HepG2 (cell line): ENCODE results near the gene CHMP1A. TPM values are rescaled to one million over a fixed set of nuclear protein-coding genes. Genes with fewer than 3 reads are reported as not detected.

Experiments
- AGO2 ChIP-seq: fragments of 200-400 bp; formaldehyde crosslinking; optimal IDR thresholded peaks from 2 replicates; pipeline ENCODE3; 2017; ENCODE audit warnings: mild to moderate bottlenecking, low read depth, low read length, moderate library complexity
- BRD4 ChIP-seq: sonication (generic); formaldehyde crosslinking; IDR thresholded peaks from 2 replicates; pipeline ENCODE4 v1.4.0; 2020; ENCODE audit warnings: missing genetic modification reagents
- CENPT ChIP-seq: sonication (generic); formaldehyde crosslinking; IDR thresholded peaks from 2 replicates; pipeline ENCODE4 v1.8.0; 2022; ENCODE audit warnings: low read depth, mild to moderate bottlenecking, moderate library complexity, missing genetic modification reagents
- ISL2 ChIP-seq: sonication (generic); formaldehyde crosslinking; IDR thresholded peaks from 2 replicates; pipeline ENCODE4 v1.5.0; 2020; ENCODE audit warnings: missing genetic modification reagents
- KLF9 ChIP-seq: IDR thresholded peaks from 2 replicates; pipeline ENCODE4 v1.6.1; 2016; ENCODE audit warnings: low read depth
- MED8 ChIP-seq: sonication (generic); formaldehyde crosslinking; IDR thresholded peaks from 2 replicates; pipeline ENCODE4 v1.8.1; 2023; ENCODE audit warnings: mild to moderate bottlenecking, missing genetic modification reagents; ENCODE audit not compliant: insufficient replicate concordance
- RBAK ChIP-seq: sonication (generic); formaldehyde crosslinking; IDR thresholded peaks from 2 replicates; pipeline ENCODE4 v1.5.1; 2020; ENCODE audit warnings: mild to moderate bottlenecking, missing genetic modification reagents
- SIX1 ChIP-seq: sonication (generic); formaldehyde crosslinking; IDR thresholded peaks from 2 replicates; pipeline ENCODE4 v1.4.0; 2020; ENCODE audit warnings: missing genetic modification reagents, borderline replicate concordance
- SKI ChIP-seq: fragments of 450-650 bp; IDR thresholded peaks from one replicate; pipeline ENCODE4 v1.6.1; 2018; ENCODE audit warnings: mild to moderate bottlenecking; ENCODE audit not compliant: partially characterized antibody
- ZBTB42 ChIP-seq: sonication (generic); formaldehyde crosslinking; IDR thresholded peaks from 2 replicates; pipeline ENCODE4 v1.5.0; 2020; ENCODE audit warnings: mild to moderate bottlenecking, missing genetic modification reagents
- ZNF136 ChIP-seq: sonication (generic); formaldehyde crosslinking; IDR thresholded peaks from 2 replicates; pipeline ENCODE4 v1.8.1; 2022; ENCODE audit warnings: low read depth, mild to moderate bottlenecking, moderate library complexity, missing genetic modification reagents
- ZNF660 ChIP-seq: sonication (generic); formaldehyde crosslinking; IDR thresholded peaks from 2 replicates; pipeline ENCODE4 v1.5.1; 2020; ENCODE audit warnings: mild to moderate bottlenecking, low read depth, missing genetic modification reagents, borderline replicate concordance
- polyA plus RNA-seq, 8 experiments: library from polyadenylated mRNA; depleted of rRNA in 3 of 8; stranded (reverse) in 7 of 8; unstranded in 1 of 8; fragments of >200 nt; fragmentation: Illumina TruSeq in 4 of 8; extraction: Trizol in 4 of 8; gene quantifications; 2 replicates each; pipeline versions ENCODE4 v1.2.1 to v1.2.3, GENCODE V29; 2011 to 2016; ENCODE audit warnings: low read depth in 4 of 8, missing spikeins in 1 of 8, mixed read lengths in 1 of 8; ENCODE audit not compliant: insufficient read depth in 1 of 8
- total RNA-seq, 5 experiments: library from RNA; depleted of rRNA; stranded (reverse); fragments of >200 nt; fragmentation: Illumina TruSeq; extraction: Trizol; gene quantifications; 2 replicates each; pipeline ENCODE4 v1.2.3, GENCODE V29; 2016; ENCODE audit warnings: low read depth in 1 of 5
- TF ChIP-seq, protein P1 (sequence below): sonication (generic); formaldehyde crosslinking; IDR thresholded peaks from 2 replicates; pipeline ENCODE4 v1.8.0; 2022; ENCODE audit warnings: mild to moderate bottlenecking, missing genetic modification reagents
- TF ChIP-seq, protein P2 (sequence below): fragments of 450-650 bp; IDR thresholded peaks from 2 replicates; pipeline ENCODE4 v1.6.1; 2017; ENCODE audit warnings: mild to moderate bottlenecking
- TF ChIP-seq, protein P3 (sequence below): sonication (generic); formaldehyde crosslinking; IDR thresholded peaks from 2 replicates; pipeline ENCODE4 v1.4.0; 2020; ENCODE audit warnings: missing genetic modification reagents
- TF ChIP-seq, protein P4 (sequence below): sonication (generic); formaldehyde crosslinking; IDR thresholded peaks from 2 replicates; pipeline ENCODE4 v1.5.0; 2020; ENCODE audit warnings: missing genetic modification reagents
- TF ChIP-seq, protein P5 (sequence below): sonication (generic); formaldehyde crosslinking; IDR thresholded peaks from 2 replicates; pipeline ENCODE4 v1.4.0; 2020; ENCODE audit warnings: missing genetic modification reagents
- TF ChIP-seq, protein P6 (sequence below): sonication (generic); formaldehyde crosslinking; IDR thresholded peaks from 2 replicates; pipeline ENCODE4 v1.5.1; 2020; ENCODE audit warnings: mild to moderate bottlenecking, missing genetic modification reagents, borderline replicate concordance
- TF ChIP-seq, protein P7 (sequence below): sonication (generic); formaldehyde crosslinking; IDR thresholded peaks from 2 replicates; pipeline ENCODE4 v1.8.0; 2022; ENCODE audit warnings: mild to moderate bottlenecking, missing genetic modification reagents; ENCODE audit not compliant: insufficient replicate concordance

The CHMP1A gene
- total and polyA plus RNA-seq, 2 of the 13 experiments (the other 11 are each of a cell fraction or from before 2014, with no cell fraction given): 69.4 to 73.3 TPM

DNA sequence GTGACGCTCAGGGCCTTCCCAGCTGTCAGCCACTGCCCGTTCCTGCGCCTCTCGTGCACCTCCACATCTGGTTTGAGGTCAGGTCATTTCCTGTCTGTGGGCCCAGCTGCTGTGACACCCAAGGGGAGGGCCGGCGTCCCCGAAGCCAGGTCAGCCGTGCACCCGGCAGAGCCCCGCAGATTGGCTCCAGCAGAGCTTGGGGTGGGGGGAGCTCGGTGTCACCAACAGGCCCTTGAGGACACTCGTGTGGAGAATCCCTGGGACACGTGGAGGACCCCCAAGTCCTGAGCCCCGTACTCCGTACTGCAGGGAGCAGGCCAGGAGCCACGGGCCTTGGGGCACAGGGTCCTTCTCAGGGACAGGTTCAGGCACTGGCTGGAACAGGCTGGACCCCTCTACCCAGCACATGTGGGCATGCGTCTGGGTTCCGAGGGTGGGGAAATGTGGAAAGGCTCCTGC lies 39.2 kb upstream of the CHMP1A start (continued):
- TF ChIP-seq, protein P1, sequence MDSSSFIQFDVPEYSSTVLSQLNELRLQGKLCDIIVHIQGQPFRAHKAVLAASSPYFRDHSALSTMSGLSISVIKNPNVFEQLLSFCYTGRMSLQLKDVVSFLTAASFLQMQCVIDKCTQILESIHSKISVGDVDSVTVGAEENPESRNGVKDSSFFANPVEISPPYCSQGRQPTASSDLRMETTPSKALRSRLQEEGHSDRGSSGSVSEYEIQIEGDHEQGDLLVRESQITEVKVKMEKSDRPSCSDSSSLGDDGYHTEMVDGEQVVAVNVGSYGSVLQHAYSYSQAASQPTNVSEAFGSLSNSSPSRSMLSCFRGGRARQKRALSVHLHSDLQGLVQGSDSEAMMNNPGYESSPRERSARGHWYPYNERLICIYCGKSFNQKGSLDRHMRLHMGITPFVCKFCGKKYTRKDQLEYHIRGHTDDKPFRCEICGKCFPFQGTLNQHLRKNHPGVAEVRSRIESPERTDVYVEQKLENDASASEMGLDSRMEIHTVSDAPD (CRISPR knock-in tag): no peak
- peak; percentile 79 for TF ChIP-seq AGO2
- no peak for TF ChIP-seq SKI
- 0 out of 2 replicates have a peak, but pooled peaks have one; percentile 29 for TF ChIP-seq ZBTB42 (CRISPR knock-in tag)
- TF ChIP-seq ZNF136 (CRISPR knock-in tag): no peak
- TF ChIP-seq BRD4 (CRISPR knock-in tag): no peak
- TF ChIP-seq, protein P2, sequence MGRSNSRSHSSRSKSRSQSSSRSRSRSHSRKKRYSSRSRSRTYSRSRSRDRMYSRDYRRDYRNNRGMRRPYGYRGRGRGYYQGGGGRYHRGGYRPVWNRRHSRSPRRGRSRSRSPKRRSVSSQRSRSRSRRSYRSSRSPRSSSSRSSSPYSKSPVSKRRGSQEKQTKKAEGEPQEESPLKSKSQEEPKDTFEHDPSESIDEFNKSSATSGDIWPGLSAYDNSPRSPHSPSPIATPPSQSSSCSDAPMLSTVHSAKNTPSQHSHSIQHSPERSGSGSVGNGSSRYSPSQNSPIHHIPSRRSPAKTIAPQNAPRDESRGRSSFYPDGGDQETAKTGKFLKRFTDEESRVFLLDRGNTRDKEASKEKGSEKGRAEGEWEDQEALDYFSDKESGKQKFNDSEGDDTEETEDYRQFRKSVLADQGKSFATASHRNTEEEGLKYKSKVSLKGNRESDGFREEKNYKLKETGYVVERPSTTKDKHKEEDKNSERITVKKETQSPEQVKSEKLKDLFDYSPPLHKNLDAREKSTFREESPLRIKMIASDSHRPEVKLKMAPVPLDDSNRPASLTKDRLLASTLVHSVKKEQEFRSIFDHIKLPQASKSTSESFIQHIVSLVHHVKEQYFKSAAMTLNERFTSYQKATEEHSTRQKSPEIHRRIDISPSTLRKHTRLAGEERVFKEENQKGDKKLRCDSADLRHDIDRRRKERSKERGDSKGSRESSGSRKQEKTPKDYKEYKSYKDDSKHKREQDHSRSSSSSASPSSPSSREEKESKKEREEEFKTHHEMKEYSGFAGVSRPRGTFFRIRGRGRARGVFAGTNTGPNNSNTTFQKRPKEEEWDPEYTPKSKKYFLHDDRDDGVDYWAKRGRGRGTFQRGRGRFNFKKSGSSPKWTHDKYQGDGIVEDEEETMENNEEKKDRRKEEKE: no peak
- TF ChIP-seq, protein P3, sequence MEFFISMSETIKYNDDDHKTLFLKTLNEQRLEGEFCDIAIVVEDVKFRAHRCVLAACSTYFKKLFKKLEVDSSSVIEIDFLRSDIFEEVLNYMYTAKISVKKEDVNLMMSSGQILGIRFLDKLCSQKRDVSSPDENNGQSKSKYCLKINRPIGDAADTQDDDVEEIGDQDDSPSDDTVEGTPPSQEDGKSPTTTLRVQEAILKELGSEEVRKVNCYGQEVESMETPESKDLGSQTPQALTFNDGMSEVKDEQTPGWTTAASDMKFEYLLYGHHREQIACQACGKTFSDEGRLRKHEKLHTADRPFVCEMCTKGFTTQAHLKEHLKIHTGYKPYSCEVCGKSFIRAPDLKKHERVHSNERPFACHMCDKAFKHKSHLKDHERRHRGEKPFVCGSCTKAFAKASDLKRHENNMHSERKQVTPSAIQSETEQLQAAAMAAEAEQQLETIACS (CRISPR knock-in tag): no peak
- no peak for TF ChIP-seq RBAK (CRISPR knock-in tag)
- TF ChIP-seq MED8: no peak
- TF ChIP-seq ZNF660 (CRISPR knock-in tag): no peak
- TF ChIP-seq KLF9: no peak
- TF ChIP-seq, protein P4, sequence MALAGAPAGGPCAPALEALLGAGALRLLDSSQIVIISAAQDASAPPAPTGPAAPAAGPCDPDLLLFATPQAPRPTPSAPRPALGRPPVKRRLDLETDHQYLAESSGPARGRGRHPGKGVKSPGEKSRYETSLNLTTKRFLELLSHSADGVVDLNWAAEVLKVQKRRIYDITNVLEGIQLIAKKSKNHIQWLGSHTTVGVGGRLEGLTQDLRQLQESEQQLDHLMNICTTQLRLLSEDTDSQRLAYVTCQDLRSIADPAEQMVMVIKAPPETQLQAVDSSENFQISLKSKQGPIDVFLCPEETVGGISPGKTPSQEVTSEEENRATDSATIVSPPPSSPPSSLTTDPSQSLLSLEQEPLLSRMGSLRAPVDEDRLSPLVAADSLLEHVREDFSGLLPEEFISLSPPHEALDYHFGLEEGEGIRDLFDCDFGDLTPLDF (CRISPR knock-in tag): no peak
- no peak for TF ChIP-seq ISL2
- TF ChIP-seq, protein P5, sequence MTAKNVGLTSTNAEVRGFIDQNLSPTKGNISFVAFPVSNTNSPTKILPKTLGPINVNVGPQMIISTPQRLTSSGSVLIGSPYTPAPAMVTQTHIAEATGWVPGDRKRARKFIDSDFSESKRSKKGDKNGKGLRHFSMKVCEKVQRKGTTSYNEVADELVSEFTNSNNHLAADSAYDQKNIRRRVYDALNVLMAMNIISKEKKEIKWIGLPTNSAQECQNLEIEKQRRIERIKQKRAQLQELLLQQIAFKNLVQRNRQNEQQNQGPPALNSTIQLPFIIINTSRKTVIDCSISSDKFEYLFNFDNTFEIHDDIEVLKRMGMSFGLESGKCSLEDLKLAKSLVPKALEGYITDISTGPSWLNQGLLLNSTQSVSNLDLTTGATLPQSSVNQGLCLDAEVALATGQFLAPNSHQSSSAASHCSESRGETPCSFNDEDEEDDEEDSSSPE (CRISPR knock-in tag): no peak
- TF ChIP-seq, protein P6, sequence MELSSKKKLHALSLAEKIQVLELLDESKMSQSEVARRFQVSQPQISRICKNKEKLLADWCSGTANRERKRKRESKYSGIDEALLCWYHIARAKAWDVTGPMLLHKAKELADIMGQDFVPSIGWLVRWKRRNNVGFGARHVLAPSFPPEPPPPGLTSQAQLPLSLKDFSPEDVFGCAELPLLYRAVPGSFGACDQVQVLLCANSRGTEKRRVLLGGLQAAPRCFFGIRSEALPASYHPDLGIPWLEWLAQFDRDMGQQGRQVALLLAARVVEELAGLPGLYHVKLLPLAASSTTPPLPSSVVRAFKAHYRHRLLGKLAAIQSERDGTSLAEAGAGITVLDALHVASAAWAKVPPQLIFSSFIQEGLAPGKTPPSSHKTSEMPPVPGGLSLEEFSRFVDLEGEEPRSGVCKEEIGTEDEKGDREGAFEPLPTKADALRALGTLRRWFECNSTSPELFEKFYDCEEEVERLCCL (CRISPR knock-in tag): no peak
- no peak for TF ChIP-seq SIX1 (CRISPR knock-in tag)
- no peak for TF ChIP-seq CENPT
- TF ChIP-seq, protein P7, sequence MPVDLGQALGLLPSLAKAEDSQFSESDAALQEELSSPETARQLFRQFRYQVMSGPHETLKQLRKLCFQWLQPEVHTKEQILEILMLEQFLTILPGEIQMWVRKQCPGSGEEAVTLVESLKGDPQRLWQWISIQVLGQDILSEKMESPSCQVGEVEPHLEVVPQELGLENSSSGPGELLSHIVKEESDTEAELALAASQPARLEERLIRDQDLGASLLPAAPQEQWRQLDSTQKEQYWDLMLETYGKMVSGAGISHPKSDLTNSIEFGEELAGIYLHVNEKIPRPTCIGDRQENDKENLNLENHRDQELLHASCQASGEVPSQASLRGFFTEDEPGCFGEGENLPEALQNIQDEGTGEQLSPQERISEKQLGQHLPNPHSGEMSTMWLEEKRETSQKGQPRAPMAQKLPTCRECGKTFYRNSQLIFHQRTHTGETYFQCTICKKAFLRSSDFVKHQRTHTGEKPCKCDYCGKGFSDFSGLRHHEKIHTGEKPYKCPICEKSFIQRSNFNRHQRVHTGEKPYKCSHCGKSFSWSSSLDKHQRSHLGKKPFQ (CRISPR knock-in tag): no peak
